ENCODE measurements around the gene OTUB2.
"Not testable (repeated sequence)": the region's sequence is repeated elsewhere in the genome, so short reads cannot be mapped to it uniquely, and the experiment has no call there.

Gene OTUB2

GRCh38 chr14:94052662-94053061 is 26.5 kb downstream of the OTUB2 start:
- Histone ChIP-seq H3K36me3 (ENCODE audit: control insufficient read depth in 1 of 2, insufficient read depth in 2 of 2, low read length in 2 of 2) (peaks cover 72 to 92% of the 10 kb centered on the region in 2 donors), H3K4me3 (ENCODE audit: low read depth in 1 of 2, low read length in 2 of 2) (no peak overlapping the region), H3K27me3 (ENCODE audit: control insufficient read depth in 1 of 2, insufficient read depth in 2 of 2, low read length in 2 of 2) (no peaks in the 10 kb centered on the region), H3K4me1 (ENCODE audit: control insufficient read depth in 1 of 2, insufficient read depth in 2 of 2, low read length in 2 of 2) (peaks cover 3 to 10% of the 10 kb centered on the region in 2 donors), H3K9me3 (ENCODE audit: control insufficient read depth in 1 of 2, low read length in 2 of 2) (no peaks in the 10 kb centered on the region), H3K27ac (ENCODE audit: low read depth, low read length) (no peak overlapping the region), H3K9ac (ENCODE audit: low read depth in 1 of 2, low read length in 2 of 2) (no peak overlapping the region)

- Histone ChIP-seq H3K36me3 (ENCODE audit: control insufficient read depth in 1 of 2, insufficient read depth in 2 of 2, low read length in 2 of 2) (peaks cover 60 to 91% of the 10 kb centered on the region in 2 donors), H3K4me3 (ENCODE audit: low read depth in 1 of 2, low read length in 2 of 2) (no peak overlapping the region), H3K27ac (ENCODE audit: low read depth, low read length) (no peak overlapping the region), H3K9me3 (ENCODE audit: control insufficient read depth in 1 of 2, low read length in 2 of 2) (no peaks in the 10 kb centered on the region), H3K4me1 (ENCODE audit: control insufficient read depth in 1 of 2, insufficient read depth in 2 of 2, low read length in 2 of 2) (peaks cover 4 to 19% of the 10 kb centered on the region in 2 donors), H3K9ac (ENCODE audit: low read depth in 1 of 2, low read length in 2 of 2) (no peak overlapping the region), H3K27me3 (ENCODE audit: control insufficient read depth in 1 of 2, insufficient read depth in 2 of 2, low read length in 2 of 2) (no peaks in the 10 kb centered on the region)
Observed at GRCh38 chr14:94054401-94054800, 28.3 kb downstream of the OTUB2 start.

- Histone ChIP-seq H3K4me1 (ENCODE audit: control insufficient read depth in 1 of 2, insufficient read depth in 2 of 2, low read length in 2 of 2) (peaks cover 4 to 19% of the 10 kb centered on the region in 2 donors), H3K27me3 (ENCODE audit: control insufficient read depth in 1 of 2, insufficient read depth in 2 of 2, low read length in 2 of 2) (no peaks in the 10 kb centered on the region), H3K4me3 (ENCODE audit: low read depth in 1 of 2, low read length in 2 of 2) (no peak overlapping the region), H3K9me3 (ENCODE audit: control insufficient read depth in 1 of 2, low read length in 2 of 2) (no peaks in the 10 kb centered on the region), H3K36me3 (ENCODE audit: control insufficient read depth in 1 of 2, insufficient read depth in 2 of 2, low read length in 2 of 2) (peaks cover 62 to 92% of the 10 kb centered on the region in 2 donors), H3K27ac (ENCODE audit: low read depth, low read length) (no peak overlapping the region), H3K9ac (ENCODE audit: low read depth in 1 of 2, low read length in 2 of 2) (no peak overlapping the region)
Observed at GRCh38 chr14:94054936-94055335, 28.8 kb downstream of the OTUB2 start.

- Histone ChIP-seq H3K36me3 (ENCODE audit: control insufficient read depth in 1 of 2, insufficient read depth in 2 of 2, low read length in 2 of 2) (peaks cover 61 to 92% of the 10 kb centered on the region in 2 donors), H3K27me3 (ENCODE audit: control insufficient read depth in 1 of 2, insufficient read depth in 2 of 2, low read length in 2 of 2) (no peaks in the 10 kb centered on the region), H3K9ac (ENCODE audit: low read depth in 1 of 2, low read length in 2 of 2) (no peak overlapping the region), H3K9me3 (ENCODE audit: control insufficient read depth in 1 of 2, low read length in 2 of 2) (no peaks in the 10 kb centered on the region), H3K4me1 (ENCODE audit: control insufficient read depth in 1 of 2, insufficient read depth in 2 of 2, low read length in 2 of 2) (peaks cover 4 to 19% of the 10 kb centered on the region in 2 donors), H3K4me3 (ENCODE audit: low read depth in 1 of 2, low read length in 2 of 2) (no peak overlapping the region), H3K27ac (ENCODE audit: low read depth, low read length) (no peak overlapping the region)
Observed at GRCh38 chr14:94056579-94057308, 30.6 kb downstream of the OTUB2 start.

- Histone ChIP-seq H3K27ac (ENCODE audit: low read depth, low read length) (no peak overlapping the region), H3K9me3 (ENCODE audit: control insufficient read depth in 1 of 2, low read length in 2 of 2) (no peaks in the 10 kb centered on the region), H3K9ac (ENCODE audit: low read depth in 1 of 2, low read length in 2 of 2) (no peak overlapping the region), H3K27me3 (ENCODE audit: control insufficient read depth in 1 of 2, insufficient read depth in 2 of 2, low read length in 2 of 2) (no peaks in the 10 kb centered on the region), H3K36me3 (ENCODE audit: control insufficient read depth in 1 of 2, insufficient read depth in 2 of 2, low read length in 2 of 2) (peaks cover 57 to 85% of the 10 kb centered on the region in 2 donors), H3K4me3 (ENCODE audit: low read depth in 1 of 2, low read length in 2 of 2) (no peak overlapping the region), H3K4me1 (ENCODE audit: control insufficient read depth in 1 of 2, insufficient read depth in 2 of 2, low read length in 2 of 2) (peaks cover 4 to 19% of the 10 kb centered on the region in 2 donors)
Observed at GRCh38 chr14:94058128-94058673, 32.1 kb downstream of the OTUB2 start.

GRCh38 chr14:94058674-94059138 is 32.6 kb downstream of the OTUB2 start:
- Histone ChIP-seq H3K36me3 (ENCODE audit: control insufficient read depth in 1 of 2, insufficient read depth in 2 of 2, low read length in 2 of 2) (peaks cover 57 to 89% of the 10 kb centered on the region in 2 donors), H3K4me1 (ENCODE audit: control insufficient read depth in 1 of 2, insufficient read depth in 2 of 2, low read length in 2 of 2) (peaks cover 4 to 19% of the 10 kb centered on the region in 2 donors), H3K9ac (ENCODE audit: low read depth in 1 of 2, low read length in 2 of 2) (no peak overlapping the region), H3K4me3 (ENCODE audit: low read depth in 1 of 2, low read length in 2 of 2) (no peak overlapping the region), H3K27me3 (ENCODE audit: control insufficient read depth in 1 of 2, insufficient read depth in 2 of 2, low read length in 2 of 2) (no peaks in the 10 kb centered on the region), H3K27ac (ENCODE audit: low read depth, low read length) (no peak overlapping the region), H3K9me3 (ENCODE audit: control insufficient read depth in 1 of 2, low read length in 2 of 2) (no peaks in the 10 kb centered on the region)

- Histone ChIP-seq H3K27me3 (ENCODE audit: control insufficient read depth in 1 of 2, insufficient read depth in 2 of 2, low read length in 2 of 2) (no peaks in the 10 kb centered on the region), H3K9me3 (ENCODE audit: control insufficient read depth in 1 of 2, low read length in 2 of 2) (no peaks in the 10 kb centered on the region), H3K4me1 (ENCODE audit: control insufficient read depth in 1 of 2, insufficient read depth in 2 of 2, low read length in 2 of 2) (peaks cover 4 to 19% of the 10 kb centered on the region in 2 donors), H3K4me3 (ENCODE audit: low read depth in 1 of 2, low read length in 2 of 2) (no peak overlapping the region), H3K9ac (ENCODE audit: low read depth in 1 of 2, low read length in 2 of 2) (no peak overlapping the region), H3K36me3 (ENCODE audit: control insufficient read depth in 1 of 2, insufficient read depth in 2 of 2, low read length in 2 of 2) (peaks cover 44 to 77% of the 10 kb centered on the region in 2 donors), H3K27ac (ENCODE audit: low read depth, low read length) (no peak overlapping the region)
Observed at GRCh38 chr14:94059998-94060397, 33.9 kb downstream of the OTUB2 start.

- H3K4me3 ChIP-seq (ENCODE audit: low read depth in 1 of 2, low read length in 2 of 2), result no peak overlapping the region
- no peak overlapping the region for H3K9ac ChIP-seq (ENCODE audit: low read depth in 1 of 2, low read length in 2 of 2)
- peaks cover 36 to 54% of the 10 kb centered on the region in 2 donors for H3K36me3 ChIP-seq (ENCODE audit: control insufficient read depth in 1 of 2, insufficient read depth in 2 of 2, low read length in 2 of 2)
- H3K27ac ChIP-seq (ENCODE audit: low read depth, low read length), result no peak overlapping the region
- H3K4me1 ChIP-seq (ENCODE audit: control insufficient read depth in 1 of 2, insufficient read depth in 2 of 2, low read length in 2 of 2), result peaks cover 9 to 16% of the 10 kb centered on the region in 2 donors
- H3K9me3 ChIP-seq (ENCODE audit: control insufficient read depth in 1 of 2, low read length in 2 of 2), result no peaks in the 10 kb centered on the region
- no peaks in the 10 kb centered on the region for H3K27me3 ChIP-seq (ENCODE audit: control insufficient read depth in 1 of 2, insufficient read depth in 2 of 2, low read length in 2 of 2)
Observed at GRCh38 chr14:94062344-94062940, 36.3 kb downstream of the OTUB2 start.

GRCh38 chr14:94066089-94066676 is 40.0 kb downstream of the OTUB2 start:
- Histone ChIP-seq H3K27ac (ENCODE audit: low read depth, low read length) (no peak overlapping the region), H3K4me3 (ENCODE audit: low read depth in 1 of 2, low read length in 2 of 2) (no peak overlapping the region), H3K27me3 (ENCODE audit: control insufficient read depth in 1 of 2, insufficient read depth in 2 of 2, low read length in 2 of 2) (no peaks in the 10 kb centered on the region), H3K9ac (ENCODE audit: low read depth in 1 of 2, low read length in 2 of 2) (no peak overlapping the region), H3K36me3 (ENCODE audit: control insufficient read depth in 1 of 2, insufficient read depth in 2 of 2, low read length in 2 of 2) (peaks cover 14 to 17% of the 10 kb centered on the region in 2 donors), H3K4me1 (ENCODE audit: control insufficient read depth in 1 of 2, insufficient read depth in 2 of 2, low read length in 2 of 2) (peaks cover 5 to 6% of the 10 kb centered on the region in 2 donors), H3K9me3 (ENCODE audit: control insufficient read depth in 1 of 2, low read length in 2 of 2) (peaks cover 0 to 4% of the 10 kb centered on the region in 2 donors)

- H3K9ac ChIP-seq (ENCODE audit: low read depth in 1 of 2, low read length in 2 of 2); H3K4me1 ChIP-seq (ENCODE audit: control insufficient read depth in 1 of 2, insufficient read depth in 2 of 2, low read length in 2 of 2); H3K27ac ChIP-seq (ENCODE audit: low read depth, low read length); H3K36me3 ChIP-seq (ENCODE audit: control insufficient read depth in 1 of 2, insufficient read depth in 2 of 2, low read length in 2 of 2); H3K4me3 ChIP-seq (ENCODE audit: low read depth in 1 of 2, low read length in 2 of 2); H3K27me3 ChIP-seq (ENCODE audit: control insufficient read depth in 1 of 2, insufficient read depth in 2 of 2, low read length in 2 of 2): not testable (repeated sequence)
- H3K9me3 ChIP-seq (ENCODE audit: control insufficient read depth in 1 of 2, low read length in 2 of 2), result peaks cover 9 to 14% of the 10 kb centered on the region in 2 donors
Observed at GRCh38 chr14:94072076-94072475, 45.9 kb downstream of the OTUB2 start.

Data from duodenal mucosa (tissue), 2 donors.